VCaP (cell line): ENCODE measurements around the gene RAG2.

Experiments
- H3K27ac ChIP-seq: fragments of 450-650 bp; 2 replicates; pipeline ENCODE4 v1.5.1; 2017
- CTCF ChIP-seq: fragments of 450-650 bp; conservative IDR thresholded peaks from 2 replicates; pipeline ENCODE4 v1.5.1; 2017; ENCODE audit warnings: mild to moderate bottlenecking, moderate library complexity

Gene RAG2

GRCh38 chr11:36581536-36581935, 16.5 kb downstream of the RAG2 start:
- no peak for TF ChIP-seq CTCF

GRCh38 chr11:36578458-36578857, 19.6 kb downstream of the RAG2 start:
- no peak for TF ChIP-seq CTCF
- H3K27ac ChIP-seq = no peak overlapping the region

More at GRCh38 chr11:36581536-36581935, 16.5 kb downstream of the RAG2 start:
- H3K27ac ChIP-seq = no peak overlapping the region

- TF ChIP-seq CTCF = no peak
- no peak overlapping the region for H3K27ac ChIP-seq
Measured at GRCh38 chr11:36577859-36578258, 20.2 kb downstream of the RAG2 start.

- H3K27ac ChIP-seq = no peak overlapping the region
- TF ChIP-seq CTCF = no peak
Measured at GRCh38 chr11:36577373-36577772, 20.7 kb downstream of the RAG2 start.

GRCh38 chr11:36574486-36574885, 23.6 kb downstream of the RAG2 start:
- TF ChIP-seq CTCF = no peak
- no peak overlapping the region for H3K27ac ChIP-seq

- no peak for TF ChIP-seq CTCF
- no peak overlapping the region for H3K27ac ChIP-seq
Measured at GRCh38 chr11:36569095-36569494, 28.9 kb downstream of the RAG2 start.

- no peak for TF ChIP-seq CTCF
Measured at GRCh38 chr11:36567694-36568093, 30.3 kb downstream of the RAG2 start, which contains the start of gene RAG1. TSS of gene RAG1 (plus strand) at chr11:36568007. CDS start at chr11:36573305, 5,298 bp downstream.

More at GRCh38 chr11:36567694-36568093, 30.3 kb downstream of the RAG2 start, which contains the start of gene RAG1:
- no peak within 1 kb of the TSS for H3K27ac ChIP-seq
